Astrocyte (in vitro differentiated cells and primary cell): ENCODE results near the gene SYT14. TPM values are rescaled to one million over a fixed set of nuclear protein-coding genes. Genes with fewer than 3 reads are reported as not detected.

Experiments
- DNase-seq: peaks from one replicate; pipeline ENCODE4 v3.0.0-alpha.2; 2010; ENCODE audit warnings: low read depth
- FAIRE-seq: peaks from 2 replicates; lab custom pipeline; 2011; peaks lifted over from hg19 to GRCh38; lab: Jason Lieb, UNC
- H2AFZ ChIP-seq: 2 replicates; pipeline ENCODE4 v1.6.0; 2012; ENCODE audit warnings: low read depth, low read length, inconsistent platforms
- H3K27ac ChIP-seq: 2 replicates; pipeline ENCODE4 v1.5.1; 2011; ENCODE audit warnings: low read depth, low read length, inconsistent platforms
- H3K27me3 ChIP-seq: 2 replicates; pipeline ENCODE4 v1.6.0; 2011; ENCODE audit warnings: low read length, inconsistent platforms; ENCODE audit not compliant: insufficient read depth
- H3K36me3 ChIP-seq: 2 replicates; pipeline ENCODE4 v1.5.1; 2011; ENCODE audit warnings: low read length, inconsistent platforms; ENCODE audit not compliant: insufficient read depth
- H3K4me1 ChIP-seq: 2 replicates; pipeline ENCODE4 v1.5.1; 2011; ENCODE audit warnings: low read length, inconsistent platforms; ENCODE audit not compliant: insufficient read depth
- H3K4me2 ChIP-seq: 2 replicates; pipeline ENCODE4 v1.6.0; 2012; ENCODE audit warnings: low read length, inconsistent platforms
- H3K4me3 ChIP-seq: 2 replicates; pipeline ENCODE4 v1.5.1; 2011; ENCODE audit warnings: low read depth, mild to moderate bottlenecking, low read length, inconsistent platforms; ENCODE audit not compliant: insufficient read depth
- H3K79me2 ChIP-seq: 2 replicates; pipeline ENCODE4 v1.6.0; 2012; ENCODE audit warnings: mild to moderate bottlenecking, low read length, inconsistent platforms; ENCODE audit not compliant: insufficient read depth
- H3K9ac ChIP-seq: 2 replicates; pipeline ENCODE4 v1.6.0; 2012; ENCODE audit warnings: mild to moderate bottlenecking, low read length, inconsistent platforms
- H3K9me3 ChIP-seq: 2 replicates; pipeline ENCODE4 v1.5.1; 2012; ENCODE audit warnings: low read depth, mild to moderate bottlenecking, low read length, inconsistent platforms; ENCODE audit not compliant: insufficient read depth
- H4K20me1 ChIP-seq: 2 replicates; pipeline ENCODE4 v1.6.0; 2012; ENCODE audit warnings: low read length, inconsistent platforms; ENCODE audit not compliant: insufficient read depth
- H3K27ac Mint-ChIP-seq: one replicate; pipeline ENCODE4 v1.8.0; 2021; ENCODE audit warnings: mild to moderate bottlenecking, mixed read lengths; ENCODE audit not compliant: unreplicated experiment
- H3K27me3 Mint-ChIP-seq: one replicate; pipeline ENCODE4 v1.8.0; 2021; ENCODE audit warnings: low read depth, mixed read lengths; ENCODE audit not compliant: unreplicated experiment
- H3K36me3 Mint-ChIP-seq: one replicate; pipeline ENCODE4 v1.8.0; 2021; ENCODE audit warnings: low read depth, mixed read lengths; ENCODE audit not compliant: unreplicated experiment
- H3K4me1 Mint-ChIP-seq: one replicate; pipeline ENCODE4 v1.8.0; 2021; ENCODE audit warnings: low read depth, mixed read lengths; ENCODE audit not compliant: unreplicated experiment
- H3K4me3 Mint-ChIP-seq: one replicate; pipeline ENCODE4 v1.8.0; 2021; ENCODE audit warnings: mild to moderate bottlenecking, moderate library complexity, mixed read lengths; ENCODE audit not compliant: unreplicated experiment
- H3K9me3 Mint-ChIP-seq: one replicate; pipeline ENCODE4 v1.8.0; 2021; ENCODE audit warnings: mild to moderate bottlenecking, mixed read lengths; ENCODE audit not compliant: unreplicated experiment
- CTCF ChIP-seq: IDR thresholded peaks from 2 replicates; pipeline ENCODE4 v1.5.1; 2011; ENCODE audit warnings: low read depth, mild to moderate bottlenecking, inconsistent platforms, low read length, moderate library complexity; ENCODE audit not compliant: insufficient read depth
- EZH2 ChIP-seq: IDR thresholded peaks from 2 replicates; pipeline ENCODE4 v1.6.1; 2012; ENCODE audit warnings: mild to moderate bottlenecking, low read length, inconsistent platforms; ENCODE audit not compliant: insufficient read depth
- total RNA-seq: library from RNA; stranded (reverse); gene quantifications from 2 replicates; pipeline ENCODE4 v1.2.1, GENCODE V29; 2021

Gene SYT14
- total RNA-seq, 1 donor from 2014 or later, result 6.1 TPM

- no peak for TF ChIP-seq EZH2
- TF ChIP-seq CTCF, result no peak
- FAIRE-seq (no peak), DNase-seq (no peak)
- H3K9me3 ChIP-seq, result no peaks in the 10 kb centered on the region
- Mint-ChIP-seq H3K27me3 (peaks cover 13% of the 10 kb centered on the region), H3K9me3 (no peaks in the 10 kb centered on the region), H3K4me3 (no peak overlapping the region), H3K27ac (no peak overlapping the region), H3K36me3 (no peaks in the 10 kb centered on the region), H3K4me1 (peaks cover 6% of the 10 kb centered on the region)
- H3K9ac ChIP-seq, result no peak overlapping the region
- H4K20me1 ChIP-seq, result no peaks in the 10 kb centered on the region
- H3K4me1 ChIP-seq, result no peaks in the 10 kb centered on the region
- peaks cover 8% of the 10 kb centered on the region for H3K79me2 ChIP-seq
- no peak overlapping the region for H2AFZ ChIP-seq
- H3K36me3 ChIP-seq, result no peaks in the 10 kb centered on the region
- H3K4me2 ChIP-seq, result no peak overlapping the region
- no peaks in the 10 kb centered on the region for H3K27me3 ChIP-seq
- H3K4me3 ChIP-seq, result no peak overlapping the region
- no peak overlapping the region for H3K27ac ChIP-seq
These were observed 1.9 kb upstream of the SYT14 start for GRCh38 chr1:209936125-209936524.

- H3K36me3 Mint-ChIP-seq, result no peaks in the 10 kb centered on the region
- H3K79me2 ChIP-seq, result peaks cover 2% of the 10 kb centered on the region
- no peak overlapping the region for H3K4me3 Mint-ChIP-seq
These were observed 7.4 kb downstream of the SYT14 start for GRCh38 chr1:209945377-209945776.

More at GRCh38 chr1:209945377-209945776, 7.4 kb downstream of the SYT14 start:
- FAIRE-seq (no peak), DNase-seq (no peak)
- no peaks in the 10 kb centered on the region for H3K36me3 ChIP-seq
- Mint-ChIP-seq H3K4me1 (no peaks in the 10 kb centered on the region), H3K27me3 (no peaks in the 10 kb centered on the region), H3K9me3 (no peaks in the 10 kb centered on the region), H3K27ac (no peak overlapping the region)
- no peak overlapping the region for H3K4me2 ChIP-seq
- H3K27ac ChIP-seq, result no peak overlapping the region
- no peaks in the 10 kb centered on the region for H3K4me1 ChIP-seq
- no peak for TF ChIP-seq CTCF
- no peak for TF ChIP-seq EZH2
- H3K27me3 ChIP-seq, result no peaks in the 10 kb centered on the region
- H3K4me3 ChIP-seq, result no peak overlapping the region
- H4K20me1 ChIP-seq, result no peaks in the 10 kb centered on the region
- H2AFZ ChIP-seq, result no peak overlapping the region
- H3K9me3 ChIP-seq, result no peaks in the 10 kb centered on the region
- H3K9ac ChIP-seq, result no peak overlapping the region
